ENCODE data around the gene IFNA21. TPM values are rescaled to one million over a fixed set of nuclear protein-coding genes. Genes with fewer than 3 reads are reported as not detected.

IFNA21 gene
- total RNA-seq (2022; extraction: Qiagen RNA extraction), result not detected in 5 replicates

GRCh38 chr9:21166560-21166959 lies at the start of gene IFNA21:
IFNA21 (minus strand) TSS chr9:21166660; CDS start chr9:21166612, 48 bp downstream.

GRCh38 chr9:21207043-21207442 lies 40.6 kb upstream of the IFNA21 start, which contains the start of gene IFNA10:
IFNA10 (minus strand) TSS chr9:21207143; CDS start chr9:21207097, 46 bp downstream.

GRCh38 chr9:21202105-21202504 lies 35.6 kb upstream of the IFNA21 start, which contains the start of gene IFNA7:
IFNA7 (minus strand) TSS chr9:21202205; CDS start chr9:21202165, 40 bp downstream.

GRCh38 chr9:21187487-21187886 lies 21.0 kb upstream of the IFNA21 start, which contains the start of gene IFNA4:
IFNA4 (minus strand) TSS chr9:21187587; CDS start chr9:21187531, 56 bp downstream.

GRCh38 chr9:21141427-21141882 lies 25.0 kb downstream of the IFNA21 start, which contains the start of gene IFNW1:
IFNW1 (minus strand) TSS chr9:21141832; CDS start chr9:21141570, 262 bp downstream.

Other genes starting within 250 kb of the IFNA21 start
- 0.99 to 1.2 TPM (median 1.1 TPM) in 5 replicates for gene HACD4, start 135.0 kb downstream of the IFNA21 start, total RNA-seq (2022; extraction: Qiagen RNA extraction)
- gene IFNB1, start 88.7 kb downstream of the IFNA21 start, total RNA-seq (2022; extraction: Qiagen RNA extraction), result 0.15 TPM in 1 of 5 replicates, not detected in the others
- not detected in 5 replicates for gene IFNW1, start 24.8 kb downstream of the IFNA21 start, total RNA-seq (2022; extraction: Qiagen RNA extraction)
- not detected in 5 replicates for gene IFNA4, start 20.9 kb upstream of the IFNA21 start, total RNA-seq (2022; extraction: Qiagen RNA extraction)
- gene IFNA7, start 35.5 kb upstream of the IFNA21 start, total RNA-seq (2022; extraction: Qiagen RNA extraction), result not detected in 5 replicates
- gene IFNA10, start 40.5 kb upstream of the IFNA21 start, total RNA-seq (2022; extraction: Qiagen RNA extraction), result not detected in 5 replicates
- gene IFNA16, start 50.7 kb upstream of the IFNA21 start, total RNA-seq (2022; extraction: Qiagen RNA extraction), result not detected in 5 replicates
- not detected in 5 replicates for gene IFNA17, start 61.6 kb upstream of the IFNA21 start, total RNA-seq (2022; extraction: Qiagen RNA extraction)
- gene IFNA14, start 73.3 kb upstream of the IFNA21 start, total RNA-seq (2022; extraction: Qiagen RNA extraction), result not detected in 5 replicates
- gene IFNA5, start 138.7 kb upstream of the IFNA21 start, total RNA-seq (2022; extraction: Qiagen RNA extraction), result not detected in 5 replicates
- gene KLHL9, start 168.7 kb upstream of the IFNA21 start, total RNA-seq (2022; extraction: Qiagen RNA extraction), result 14.5 to 19.6 TPM (median 17.5 TPM) in 5 replicates
- gene IFNA6, start 184.2 kb upstream of the IFNA21 start, total RNA-seq (2022; extraction: Qiagen RNA extraction), result not detected in 5 replicates
- gene IFNA13, start 201.4 kb upstream of the IFNA21 start, total RNA-seq (2022; extraction: Qiagen RNA extraction), result not detected in 5 replicates
- not detected in 5 replicates for gene IFNA2, start 218.7 kb upstream of the IFNA21 start, total RNA-seq (2022; extraction: Qiagen RNA extraction)
- gene IFNA8, start 242.5 kb upstream of the IFNA21 start, total RNA-seq (2022; extraction: Qiagen RNA extraction), result not detected in 5 replicates